HG03108 (cell line): ENCODE measurements around the gene SLC25A41.
A peak's percentile ranks its signal among the peaks of the same experiment; 100 is the strongest.

Source experiments
- ATAC-seq: cut with Tn5 transposase; IDR thresholded peaks from one replicate; pipeline ENCODE4 v1.9.1; 2021; ENCODE audit warnings: moderate library complexity; ENCODE audit not compliant: unreplicated experiment

The SLC25A41 gene

GRCh38 chr19:6433663-6434062 lies at the start of gene SLC25A41:
Gene SLC25A41 (minus strand): TSS chr19:6433763. CDS start chr19:6433693, 70 bp downstream.
- no peak for ATAC-seq

GRCh38 chr19:6483235-6483634 lies 49.7 kb upstream of the SLC25A41 start:
- no peak for ATAC-seq

GRCh38 chr19:6482343-6482686 lies 48.8 kb upstream of the SLC25A41 start:
- ATAC-seq: no peak

- ATAC-seq: peak; percentile 80
Measured at GRCh38 chr19:6481541-6482342, 48.2 kb upstream of the SLC25A41 start, which contains the start of gene DENND1C. Gene DENND1C (minus strand): TSS chr19:6481787. CDS start chr19:6481695, 92 bp downstream.

- peak; percentile 12 for ATAC-seq
Measured at GRCh38 chr19:6480848-6481415, 47.4 kb upstream of the SLC25A41 start.

- no peak for ATAC-seq
Measured at GRCh38 chr19:6479836-6480398, 46.4 kb upstream of the SLC25A41 start.

GRCh38 chr19:6478815-6479214 lies 45.3 kb upstream of the SLC25A41 start:
- ATAC-seq: no peak

GRCh38 chr19:6476896-6477431 lies 43.4 kb upstream of the SLC25A41 start:
- no peak for ATAC-seq

GRCh38 chr19:6476155-6476895 lies 42.8 kb upstream of the SLC25A41 start:
- no peak for ATAC-seq

- no peak for ATAC-seq
Measured at GRCh38 chr19:6475321-6476108, 42.0 kb upstream of the SLC25A41 start.

- no peak for ATAC-seq
Measured at GRCh38 chr19:6473647-6474046, 40.1 kb upstream of the SLC25A41 start.

GRCh38 chr19:6472713-6473112 lies 39.1 kb upstream of the SLC25A41 start:
- no peak for ATAC-seq

GRCh38 chr19:6471076-6471475 lies 37.5 kb upstream of the SLC25A41 start:
- no peak for ATAC-seq

- ATAC-seq: no peak
Measured at GRCh38 chr19:6470173-6470572, 36.6 kb upstream of the SLC25A41 start.

GRCh38 chr19:6467384-6467783 lies 33.8 kb upstream of the SLC25A41 start:
- no peak for ATAC-seq

GRCh38 chr19:6466526-6467248 lies 33.1 kb upstream of the SLC25A41 start:
- no peak for ATAC-seq

GRCh38 chr19:6465663-6466062 lies 32.1 kb upstream of the SLC25A41 start:
- ATAC-seq: no peak

- no peak for ATAC-seq
Measured at GRCh38 chr19:6465006-6465405, 31.4 kb upstream of the SLC25A41 start.

GRCh38 chr19:6464070-6464873 lies 30.7 kb upstream of the SLC25A41 start, which contains the start of gene CRB3:
Gene CRB3 (plus strand): TSS chr19:6464271. CDS start chr19:6464702, 431 bp downstream.
- ATAC-seq: no peak
